ENCODE results near the gene CLEC16A. TPM values are rescaled to one million over a fixed set of nuclear protein-coding genes. Genes with fewer than 3 reads are reported as not detected.

The CLEC16A gene
- total and polyA plus RNA-seq, 9 of the 15 experiments (the other 6 are each of a cell fraction or from before 2014, with no cell fraction given) = 1.00 to 22.3 (median 10.0) TPM

- BruUV-seq (replicated peaks) = no TSS peak
- intact Hi-C loops (cut with micrococcal nuclease) = loop anchor here (10.0 kb wide), 1 partner anchor 120 kb away; the partner anchor contains the start of gene SOCS1
- no peak overlapping the region for H2AFZ ChIP-seq (ENCODE audit: low read depth, low read length)
- no peaks in the 10 kb centered on the region for H4K20me1 ChIP-seq (replicated peaks; ENCODE audit: control insufficient read depth, insufficient read depth, low read length)
- TF ChIP-seq NR2C2 (CRISPR knock-in tag; IDR thresholded peaks at IDR 0.05) (no peak), NR2C2 (tag; IDR thresholded peaks at IDR 0.05) (no peak), EHMT2 (IDR thresholded peaks at IDR 0.05) (no peak), ZNF707 (CRISPR knock-in tag; conservative IDR thresholded peaks at IDR 0.05) (no peak), MEIS2 (IDR thresholded peaks at IDR 0.05; ENCODE audit: partially characterized antibody) (no peak), ZNF354B (CRISPR knock-in tag; IDR thresholded peaks at IDR 0.05) (no peak), HDAC8 (tag; IDR thresholded peaks at IDR 0.05) (no peak), PYGO2 (tag; IDR thresholded peaks at IDR 0.05) (no peak), ZFX (CRISPR knock-in tag; IDR thresholded peaks at IDR 0.05) (no peak), NR2F6 (CRISPR knock-in tag; IDR thresholded peaks at IDR 0.05) (no peak), POLR2B (IDR thresholded peaks at IDR 0.05; ENCODE audit: low read depth, partially characterized antibody) (no peak), DIDO1 (tag; IDR thresholded peaks at IDR 0.05; ENCODE audit: low read depth) (no peak)
- TF ChIP-seq, protein P1, sequence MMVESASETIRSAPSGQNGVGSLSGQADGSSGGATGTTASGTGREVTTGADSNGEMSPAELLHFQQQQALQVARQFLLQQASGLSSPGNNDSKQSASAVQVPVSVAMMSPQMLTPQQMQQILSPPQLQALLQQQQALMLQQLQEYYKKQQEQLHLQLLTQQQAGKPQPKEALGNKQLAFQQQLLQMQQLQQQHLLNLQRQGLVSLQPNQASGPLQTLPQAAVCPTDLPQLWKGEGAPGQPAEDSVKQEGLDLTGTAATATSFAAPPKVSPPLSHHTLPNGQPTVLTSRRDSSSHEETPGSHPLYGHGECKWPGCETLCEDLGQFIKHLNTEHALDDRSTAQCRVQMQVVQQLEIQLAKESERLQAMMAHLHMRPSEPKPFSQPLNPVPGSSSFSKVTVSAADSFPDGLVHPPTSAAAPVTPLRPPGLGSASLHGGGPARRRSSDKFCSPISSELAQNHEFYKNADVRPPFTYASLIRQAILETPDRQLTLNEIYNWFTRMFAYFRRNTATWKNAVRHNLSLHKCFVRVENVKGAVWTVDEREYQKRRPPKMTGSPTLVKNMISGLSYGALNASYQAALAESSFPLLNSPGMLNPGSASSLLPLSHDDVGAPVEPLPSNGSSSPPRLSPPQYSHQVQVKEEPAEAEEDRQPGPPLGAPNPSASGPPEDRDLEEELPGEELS (CRISPR knock-in tag; IDR thresholded peaks at IDR 0.05; ENCODE audit: borderline replicate concordance) = no peak
- TF ChIP-seq, protein P2, sequence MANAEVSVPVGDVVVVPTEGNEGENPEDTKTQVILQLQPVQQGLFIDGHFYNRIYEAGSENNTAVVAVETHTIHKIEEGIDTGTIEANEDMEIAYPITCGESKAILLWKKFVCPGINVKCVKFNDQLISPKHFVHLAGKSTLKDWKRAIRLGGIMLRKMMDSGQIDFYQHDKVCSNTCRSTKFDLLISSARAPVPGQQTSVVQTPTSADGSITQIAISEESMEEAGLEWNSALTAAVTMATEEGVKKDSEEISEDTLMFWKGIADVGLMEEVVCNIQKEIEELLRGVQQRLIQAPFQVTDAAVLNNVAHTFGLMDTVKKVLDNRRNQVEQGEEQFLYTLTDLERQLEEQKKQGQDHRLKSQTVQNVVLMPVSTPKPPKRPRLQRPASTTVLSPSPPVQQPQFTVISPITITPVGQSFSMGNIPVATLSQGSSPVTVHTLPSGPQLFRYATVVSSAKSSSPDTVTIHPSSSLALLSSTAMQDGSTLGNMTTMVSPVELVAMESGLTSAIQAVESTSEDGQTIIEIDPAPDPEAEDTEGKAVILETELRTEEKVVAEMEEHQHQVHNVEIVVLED (CRISPR knock-in tag; IDR thresholded peaks at IDR 0.05) = no peak
- TF ChIP-seq, protein P3, sequence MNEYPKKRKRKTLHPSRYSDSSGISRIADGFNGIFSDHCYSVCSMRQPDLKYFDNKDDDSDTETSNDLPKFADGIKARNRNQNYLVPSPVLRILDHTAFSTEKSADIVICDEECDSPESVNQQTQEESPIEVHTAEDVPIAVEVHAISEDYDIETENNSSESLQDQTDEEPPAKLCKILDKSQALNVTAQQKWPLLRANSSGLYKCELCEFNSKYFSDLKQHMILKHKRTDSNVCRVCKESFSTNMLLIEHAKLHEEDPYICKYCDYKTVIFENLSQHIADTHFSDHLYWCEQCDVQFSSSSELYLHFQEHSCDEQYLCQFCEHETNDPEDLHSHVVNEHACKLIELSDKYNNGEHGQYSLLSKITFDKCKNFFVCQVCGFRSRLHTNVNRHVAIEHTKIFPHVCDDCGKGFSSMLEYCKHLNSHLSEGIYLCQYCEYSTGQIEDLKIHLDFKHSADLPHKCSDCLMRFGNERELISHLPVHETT (CRISPR knock-in tag; conservative IDR thresholded peaks at IDR 0.05 in 1 of 2, IDR thresholded peaks at IDR 0.05 in 1 of 2) = no peak
- no peaks in the 10 kb centered on the region for H3K27me3 ChIP-seq (ENCODE audit: control insufficient read depth in 2 of 2, insufficient read depth in 2 of 2, low read length in 2 of 2)
- no peaks in the 10 kb centered on the region for H3K79me2 ChIP-seq (ENCODE audit: control insufficient read depth, insufficient read depth, low read length)
- no peak overlapping the region for H3K9ac ChIP-seq (ENCODE audit: insufficient read depth in 1 of 2, low read depth in 2 of 2, low read length in 2 of 2)
- H3K36me3 ChIP-seq (ENCODE audit: control insufficient read depth, insufficient read depth, low read length) = peaks cover 11% of the 10 kb centered on the region; the same call in 1 of the 3 replicates
- ATAC-seq (no peak), FAIRE-seq (no peak), DNase-seq (ENCODE audit: extremely low read depth in 1 of 4, low spot score in 3 of 4) (no peak)
- no peak overlapping the region for H3K4me2 ChIP-seq (ENCODE audit: insufficient read depth, low read length)
- H3K4me3 ChIP-seq = no peak overlapping the region
- no peaks in the 10 kb centered on the region for H3K9me1 ChIP-seq (ENCODE audit: control insufficient read depth, insufficient read depth, low read length)
- in situ Hi-C loops (cut with MboI) = no loop called here
- ChIA-PET CTCF (ENCODE audit: low intra/inter-chr PET ratio) (no interaction called here), POLR2A (interaction anchor here (0.6 to 1.3 kb wide), 5 partner anchors 9 to 822 kb away, joined by 3 to 4 read pairs (median 3); no protein-coding TSS in a partner anchor)
- H3K27ac ChIP-seq (ENCODE audit: extremely low read depth, low read depth, low read length) = no peak overlapping the region
- no peaks in the 10 kb centered on the region for H3K9me3 ChIP-seq (replicated peaks; ENCODE audit: control insufficient read depth, insufficient read depth, low read depth, low read length)
- 93% methylated on average over 9 of the region's 11 CpGs for WGBS (ENCODE audit: insufficient coverage, low coverage, missing lambda C conversion rate)
- peaks cover 31 to 41% of the 10 kb centered on the region in 2 experiments for H3K4me1 ChIP-seq (replicated peaks in 1 of 2; ENCODE audit: control insufficient read depth in 2 of 2, insufficient read depth in 2 of 2, low read length in 2 of 2)
These were observed 190.5 kb downstream of the CLEC16A start for GRCh38 chr16:11134722-11135463.

Measured in K562 (cell line).